DOHH2 (cell line): Measurements from ENCODE around the gene MAL.

Experiments used
- H3F3A ChIP-seq: fragments of 200-600 bp; sonication (generic), shearing (Covaris generic); 2 replicates; pipeline ENCODE4 v1.6.0; 2016; ENCODE audit warnings: antibody characterized with exemption, mild to moderate bottlenecking; ENCODE audit not compliant: control insufficient read depth, insufficient read depth
- H3K27ac ChIP-seq: fragments of 200-600 bp; sonication (generic); 2 replicates; pipeline ENCODE4 v1.5.1; 2014; ENCODE audit warnings: low read depth, mild to moderate bottlenecking, low read length, moderate library complexity
- H3K27me3 ChIP-seq: fragments of 200-600 bp; sonication (generic); 2 replicates; pipeline ENCODE4 v1.6.1; 2014; ENCODE audit warnings: mild to moderate bottlenecking, low read length, mixed read lengths; ENCODE audit not compliant: control insufficient read depth
- H3K36me3 ChIP-seq: fragments of 200-600 bp; sonication (generic); 2 replicates; pipeline ENCODE4 v1.6.1; 2014; ENCODE audit warnings: mild to moderate bottlenecking, low read length, moderate library complexity, mixed read lengths; ENCODE audit not compliant: control insufficient read depth
- H3K4me1 ChIP-seq: fragments of 200-600 bp; sonication (generic); 2 replicates; pipeline ENCODE4 v1.6.1; 2014; ENCODE audit warnings: mild to moderate bottlenecking, low read length, mixed read lengths; ENCODE audit not compliant: control insufficient read depth
- H3K4me2 ChIP-seq: fragments of 200-600 bp; sonication (generic); 2 replicates; pipeline ENCODE4 v1.6.0; 2014; ENCODE audit warnings: mild to moderate bottlenecking, low read length, moderate library complexity
- H3K4me3 ChIP-seq: fragments of 200-600 bp; sonication (generic); 2 replicates; pipeline ENCODE4 v1.5.1; 2014; ENCODE audit warnings: mild to moderate bottlenecking, low read length, mixed read lengths
- H3K79me2 ChIP-seq: fragments of 200-600 bp; sonication (generic); 2 replicates; pipeline ENCODE4 v1.6.1; 2014; ENCODE audit warnings: mild to moderate bottlenecking, low read length, mixed read lengths; ENCODE audit not compliant: control insufficient read depth
- H3K9me2 ChIP-seq: fragments of 200-600 bp; sonication (generic); replicated peaks from 2 replicates; pipeline ENCODE4 v1.6.1; 2014; ENCODE audit warnings: mild to moderate bottlenecking, low read length, mixed read lengths; ENCODE audit not compliant: control insufficient read depth
- H3K9me3 ChIP-seq: fragments of 200-600 bp; sonication (generic); 2 replicates; pipeline ENCODE4 v1.6.1; 2014; ENCODE audit warnings: antibody characterized with exemption, low read length, mixed read lengths; ENCODE audit not compliant: control insufficient read depth, insufficient read depth
- H4K20me1 ChIP-seq: fragments of 200-600 bp; sonication (generic); 2 replicates; pipeline ENCODE4 v1.6.0; 2014; ENCODE audit warnings: low read depth, mild to moderate bottlenecking, antibody characterized with exemption, low read length, moderate library complexity; ENCODE audit not compliant: control insufficient read depth, insufficient read depth
- EZH2phosphoT487 ChIP-seq: fragments of 200-600 bp; sonication (generic); IDR thresholded peaks from 2 replicates; pipeline ENCODE4 v1.6.1; 2017; ENCODE audit warnings: borderline replicate concordance, mild to moderate bottlenecking, antibody characterized with exemption, low read length, moderate library complexity, mixed read lengths
- TF ChIP-seq, protein P1 (sequence below): fragments of 200-600 bp; sonication (generic); IDR thresholded peaks from one replicate; pipeline ENCODE4 v1.5.1; 2014; ENCODE audit warnings: antibody characterized with exemption, mild to moderate bottlenecking, low read depth, low read length; ENCODE audit not compliant: poor library complexity, severe bottlenecking

Gene MAL

DNA sequence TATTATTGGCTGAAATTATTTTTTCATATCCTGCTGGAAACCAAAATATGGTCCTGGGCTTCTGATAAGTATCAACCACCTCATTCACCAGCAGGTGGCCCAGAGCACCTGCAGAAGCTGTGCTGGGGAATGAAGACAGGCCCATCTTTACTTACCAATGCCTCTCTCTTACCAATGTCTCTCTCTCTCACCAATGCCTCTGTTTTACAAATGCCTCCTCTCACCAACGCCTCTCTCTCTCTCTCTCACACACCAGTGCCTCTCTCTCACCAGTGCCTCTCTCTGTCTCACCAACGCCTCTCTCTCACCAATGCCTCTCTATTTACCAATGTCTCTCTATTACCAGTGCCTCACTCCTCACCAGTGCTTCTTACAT is 2.3 kb upstream of the MAL start:
- Histone ChIP-seq H4K20me1 (no peaks in the 10 kb centered on the region), H3K4me2 (no peak overlapping the region), H3K27me3 (peaks cover 21% of the 10 kb centered on the region), H3K4me3 (no peak overlapping the region), H3K36me3 (no peaks in the 10 kb centered on the region), H3K9me3 (no peaks in the 10 kb centered on the region), H3K79me2 (no peaks in the 10 kb centered on the region), H3K27ac (no peak overlapping the region), H3K4me1 (peaks cover 4% of the 10 kb centered on the region), H3K9me2 (no peaks in the 10 kb centered on the region), H3F3A (no peaks in the 10 kb centered on the region)
- TF ChIP-seq, protein P1, sequence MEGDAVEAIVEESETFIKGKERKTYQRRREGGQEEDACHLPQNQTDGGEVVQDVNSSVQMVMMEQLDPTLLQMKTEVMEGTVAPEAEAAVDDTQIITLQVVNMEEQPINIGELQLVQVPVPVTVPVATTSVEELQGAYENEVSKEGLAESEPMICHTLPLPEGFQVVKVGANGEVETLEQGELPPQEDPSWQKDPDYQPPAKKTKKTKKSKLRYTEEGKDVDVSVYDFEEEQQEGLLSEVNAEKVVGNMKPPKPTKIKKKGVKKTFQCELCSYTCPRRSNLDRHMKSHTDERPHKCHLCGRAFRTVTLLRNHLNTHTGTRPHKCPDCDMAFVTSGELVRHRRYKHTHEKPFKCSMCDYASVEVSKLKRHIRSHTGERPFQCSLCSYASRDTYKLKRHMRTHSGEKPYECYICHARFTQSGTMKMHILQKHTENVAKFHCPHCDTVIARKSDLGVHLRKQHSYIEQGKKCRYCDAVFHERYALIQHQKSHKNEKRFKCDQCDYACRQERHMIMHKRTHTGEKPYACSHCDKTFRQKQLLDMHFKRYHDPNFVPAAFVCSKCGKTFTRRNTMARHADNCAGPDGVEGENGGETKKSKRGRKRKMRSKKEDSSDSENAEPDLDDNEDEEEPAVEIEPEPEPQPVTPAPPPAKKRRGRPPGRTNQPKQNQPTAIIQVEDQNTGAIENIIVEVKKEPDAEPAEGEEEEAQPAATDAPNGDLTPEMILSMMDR, result no peak
- no peak for TF ChIP-seq EZH2phosphoT487

DNA sequence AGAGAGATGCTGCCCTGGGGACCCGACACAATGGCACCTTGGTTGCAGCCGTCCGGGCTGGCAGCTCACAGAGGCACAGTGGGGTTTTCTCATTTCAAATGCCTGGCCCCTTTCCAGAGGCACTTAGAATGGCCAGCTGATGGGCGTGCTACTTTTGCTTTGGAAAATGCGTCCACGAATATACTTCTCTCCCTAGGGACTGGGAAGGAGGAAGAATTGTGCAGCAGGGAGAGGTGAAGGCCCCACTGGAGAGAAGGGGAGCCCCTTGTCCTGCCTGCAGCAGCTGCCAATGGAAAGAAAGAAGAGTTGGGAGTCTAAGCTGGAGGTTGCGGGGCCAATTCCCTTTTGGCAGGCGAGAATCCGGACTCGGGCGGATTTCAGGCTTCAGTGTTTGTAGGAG is 1.1 kb upstream of the MAL start:
- H3K9me3 ChIP-seq, result no peaks in the 10 kb centered on the region
- no peak overlapping the region for H3K27ac ChIP-seq

DNA sequence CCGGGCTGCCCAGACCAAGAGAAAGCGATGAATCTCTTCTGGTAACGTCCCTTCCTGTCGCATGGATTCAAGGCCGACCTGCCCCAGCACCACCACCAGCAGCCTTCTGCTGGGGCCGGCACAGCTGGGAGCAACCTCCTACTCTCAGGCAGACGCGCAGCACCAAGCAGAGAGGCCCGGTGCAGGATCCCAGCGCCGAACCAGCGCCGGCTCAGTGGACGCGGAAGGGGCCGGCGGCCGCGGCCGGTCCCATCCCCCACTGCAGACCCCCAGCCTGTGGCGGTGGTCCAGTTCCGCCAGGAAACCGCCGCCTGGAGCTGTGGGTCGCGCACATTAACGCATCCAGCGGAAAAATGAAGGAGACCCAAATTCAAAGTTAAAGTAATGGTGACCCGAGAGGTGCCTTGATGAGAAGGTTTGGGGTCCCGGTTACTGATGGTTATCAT is 525 bp upstream of the MAL start:
- TF ChIP-seq EZH2phosphoT487, result no peak
- TF ChIP-seq, protein P1, result no peak
- H4K20me1 ChIP-seq, result no peaks in the 10 kb centered on the region
- no peak overlapping the region for H3K4me3 ChIP-seq
- no peaks in the 10 kb centered on the region for H3F3A ChIP-seq
- H3K27ac ChIP-seq, result no peak overlapping the region
- H3K4me2 ChIP-seq, result no peak overlapping the region
- H3K79me2 ChIP-seq, result no peaks in the 10 kb centered on the region
- H3K4me1 ChIP-seq, result peaks cover 4% of the 10 kb centered on the region
- H3K27me3 ChIP-seq, result peaks cover 21% of the 10 kb centered on the region
- H3K9me2 ChIP-seq, result no peaks in the 10 kb centered on the region
- no peaks in the 10 kb centered on the region for H3K36me3 ChIP-seq
- no peaks in the 10 kb centered on the region for H3K9me3 ChIP-seq

More for the DNA sequence above, 1.1 kb upstream of the MAL start:
- Histone ChIP-seq H3K4me3 (no peak overlapping the region), H3K9me2 (no peaks in the 10 kb centered on the region), H3K36me3 (no peaks in the 10 kb centered on the region), H3K79me2 (no peaks in the 10 kb centered on the region), H3F3A (no peaks in the 10 kb centered on the region), H3K27me3 (peaks cover 21% of the 10 kb centered on the region), H3K4me2 (no peak overlapping the region), H3K4me1 (peaks cover 4% of the 10 kb centered on the region), H4K20me1 (no peaks in the 10 kb centered on the region)
- TF ChIP-seq, protein P1, result no peak
- no peak for TF ChIP-seq EZH2phosphoT487
